Astrocyte of the cerebellum (primary cell): ENCODE data around the gene SFI1.
A peak's percentile ranks its signal among the peaks of the same experiment; 100 is the strongest.
"Not testable (repeated sequence)": the region's sequence is repeated elsewhere in the genome, so short reads cannot be mapped to it uniquely, and the experiment has no call there.

Experiments used
- DNase-seq: peaks from one replicate; pipeline ENCODE4 v3.0.0-alpha.2; 2011; ENCODE audit warnings: low read depth
- H3K4me3 ChIP-seq: 2 replicates; pipeline ENCODE4 v1.5.1; 2011; ENCODE audit warnings: mild to moderate bottlenecking, low read depth, low read length, moderate library complexity
- in situ Hi-C: cut with HindIII; loops from 2 replicates; pipeline ENCODE4 v1.10.0; 2017; ENCODE audit warnings: low sequenced_read_pairs
- TF ChIP-seq, protein P1 (sequence below): IDR thresholded peaks from 2 replicates; pipeline ENCODE4 v1.5.1; 2012; ENCODE audit warnings: low read length, low read depth, moderate library complexity, mild to moderate bottlenecking; ENCODE audit errors: missing control alignments

The SFI1 gene

DNA sequence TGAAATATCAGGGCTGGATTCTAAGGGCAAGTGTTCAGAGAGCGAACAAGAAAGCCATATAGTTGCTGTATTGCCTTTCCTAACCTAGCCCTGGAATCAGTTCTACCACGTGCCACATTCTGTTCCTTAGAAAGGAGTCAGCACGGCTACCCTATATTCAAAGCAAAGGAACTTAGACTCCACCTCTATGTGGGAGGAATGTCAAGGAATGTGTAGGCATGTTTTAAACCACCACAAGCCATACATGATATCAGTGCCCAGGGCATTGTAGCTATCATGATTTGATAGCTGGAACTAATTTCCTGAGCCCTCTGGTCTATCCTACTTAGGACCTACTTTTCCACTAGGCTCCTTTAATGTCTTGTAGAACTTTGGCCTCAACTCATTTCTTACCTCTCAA is 4.2 kb upstream of the SFI1 start:
- in situ Hi-C loops = no loop called here
- no peak for DNase-seq
- H3K4me3 ChIP-seq = no peak overlapping the region
- TF ChIP-seq, protein P1, sequence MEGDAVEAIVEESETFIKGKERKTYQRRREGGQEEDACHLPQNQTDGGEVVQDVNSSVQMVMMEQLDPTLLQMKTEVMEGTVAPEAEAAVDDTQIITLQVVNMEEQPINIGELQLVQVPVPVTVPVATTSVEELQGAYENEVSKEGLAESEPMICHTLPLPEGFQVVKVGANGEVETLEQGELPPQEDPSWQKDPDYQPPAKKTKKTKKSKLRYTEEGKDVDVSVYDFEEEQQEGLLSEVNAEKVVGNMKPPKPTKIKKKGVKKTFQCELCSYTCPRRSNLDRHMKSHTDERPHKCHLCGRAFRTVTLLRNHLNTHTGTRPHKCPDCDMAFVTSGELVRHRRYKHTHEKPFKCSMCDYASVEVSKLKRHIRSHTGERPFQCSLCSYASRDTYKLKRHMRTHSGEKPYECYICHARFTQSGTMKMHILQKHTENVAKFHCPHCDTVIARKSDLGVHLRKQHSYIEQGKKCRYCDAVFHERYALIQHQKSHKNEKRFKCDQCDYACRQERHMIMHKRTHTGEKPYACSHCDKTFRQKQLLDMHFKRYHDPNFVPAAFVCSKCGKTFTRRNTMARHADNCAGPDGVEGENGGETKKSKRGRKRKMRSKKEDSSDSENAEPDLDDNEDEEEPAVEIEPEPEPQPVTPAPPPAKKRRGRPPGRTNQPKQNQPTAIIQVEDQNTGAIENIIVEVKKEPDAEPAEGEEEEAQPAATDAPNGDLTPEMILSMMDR = no peak

DNA sequence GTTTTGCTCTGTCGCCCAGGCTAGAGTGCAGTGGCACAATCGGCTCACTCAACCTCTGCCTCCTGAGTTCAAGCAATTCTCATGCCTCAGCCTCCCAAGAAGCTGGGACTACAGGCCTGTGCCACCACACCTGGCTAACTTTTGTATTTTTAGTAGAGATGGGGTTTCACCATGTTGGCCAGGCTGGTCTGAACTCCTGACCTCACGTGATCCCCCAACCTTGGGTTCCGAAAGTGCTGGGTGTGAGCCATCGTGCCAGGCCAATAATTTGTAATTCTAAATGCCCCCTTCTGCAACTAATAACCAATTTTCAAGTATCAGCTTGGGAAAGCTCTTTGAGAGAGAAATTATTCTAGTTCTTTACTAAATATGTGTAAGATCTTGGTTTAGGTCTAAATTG is 3.0 kb upstream of the SFI1 start:
- H3K4me3 ChIP-seq, DNase-seq, in situ Hi-C loops: not testable (repeated sequence)

DNA sequence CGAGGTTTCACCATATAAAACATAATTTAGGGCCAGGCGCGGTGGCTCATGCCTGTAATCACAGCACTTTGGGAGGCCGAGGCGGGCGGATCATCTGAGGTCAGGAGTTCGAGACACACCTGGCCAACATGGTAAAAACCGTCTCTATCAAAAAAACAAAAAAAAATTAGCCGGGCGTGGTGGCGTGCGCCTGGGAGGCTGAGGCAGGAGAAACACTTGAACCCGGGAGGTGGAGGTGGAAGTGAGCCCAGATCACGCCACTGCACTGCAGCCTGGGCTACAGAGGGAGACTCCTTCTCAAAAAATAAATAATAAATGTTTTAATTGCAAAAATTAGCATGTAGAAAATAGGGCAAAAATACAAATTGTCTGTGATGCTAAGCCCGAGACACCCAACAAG is 993 bp upstream of the SFI1 start:
- no peak for DNase-seq
- TF ChIP-seq, protein P1 = no peak
- H3K4me3 ChIP-seq = peak overlapping the region; percentile 57
- in situ Hi-C loops = no loop called here

DNA sequence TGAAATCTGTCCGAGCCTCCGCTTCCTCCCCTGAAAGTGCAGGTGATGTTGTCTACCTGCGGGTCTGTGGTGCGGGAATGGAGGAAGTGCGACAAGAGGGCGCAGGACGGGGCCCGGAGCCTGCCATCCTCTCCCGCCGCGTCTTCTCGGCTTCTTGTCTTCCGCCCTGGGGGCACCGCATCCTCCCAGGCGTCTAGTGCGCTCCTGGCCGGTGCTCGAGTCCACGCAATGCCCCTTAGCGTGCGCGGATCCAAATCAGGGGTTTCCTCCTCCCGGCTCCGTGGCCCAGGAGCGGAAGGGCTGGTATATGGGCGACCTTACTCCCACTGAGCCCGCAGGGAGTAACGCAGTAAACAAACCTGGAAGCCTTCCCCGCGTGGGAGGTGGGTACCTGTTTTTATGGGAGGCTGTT is 405 bp downstream of the SFI1 start:
- TF ChIP-seq, protein P1 = no peak
- H3K4me3 ChIP-seq = peak overlapping the region; percentile 57
- no peak for DNase-seq
- in situ Hi-C loops = no loop called here

DNA sequence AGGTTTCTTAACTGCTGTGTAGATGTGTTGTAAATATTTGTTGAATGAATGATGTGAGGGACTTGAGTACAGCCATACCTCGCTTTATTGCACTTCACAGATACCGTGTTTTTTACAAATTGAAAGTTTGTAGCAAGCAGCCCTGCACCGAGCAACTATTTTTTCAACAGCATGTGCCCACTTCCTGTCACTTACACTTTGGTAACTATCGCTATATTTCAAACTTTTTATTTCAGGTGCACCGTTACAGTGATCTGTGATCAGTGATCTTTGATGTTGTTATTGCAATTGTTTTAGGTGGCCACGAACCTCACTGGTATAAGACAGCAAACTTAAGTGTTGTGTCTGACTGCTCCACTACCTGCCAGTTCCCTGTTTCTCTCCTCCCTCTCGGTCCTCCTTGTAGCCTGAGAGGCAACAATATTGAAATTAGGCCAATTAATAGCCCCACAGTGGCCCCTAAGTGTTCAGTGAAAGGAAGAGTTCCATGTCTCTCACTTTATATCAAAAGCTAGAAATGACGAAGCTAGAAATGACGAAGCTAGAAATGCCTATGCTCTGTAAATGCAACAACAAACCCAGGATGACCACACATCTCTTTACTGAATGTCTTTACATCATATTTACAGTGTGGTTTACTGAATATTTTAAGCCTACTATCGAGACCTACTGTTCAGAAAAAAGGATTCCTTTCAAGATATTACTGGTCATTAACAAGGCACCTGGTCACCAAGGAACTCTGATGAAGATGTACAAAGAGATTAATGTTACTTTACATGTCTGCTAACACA is 1.0 kb downstream of the SFI1 start:
- peak overlapping the region; percentile 57 for H3K4me3 ChIP-seq
- TF ChIP-seq, protein P1 = no peak
- in situ Hi-C loops = no loop called here
- DNase-seq = no peak

DNA sequence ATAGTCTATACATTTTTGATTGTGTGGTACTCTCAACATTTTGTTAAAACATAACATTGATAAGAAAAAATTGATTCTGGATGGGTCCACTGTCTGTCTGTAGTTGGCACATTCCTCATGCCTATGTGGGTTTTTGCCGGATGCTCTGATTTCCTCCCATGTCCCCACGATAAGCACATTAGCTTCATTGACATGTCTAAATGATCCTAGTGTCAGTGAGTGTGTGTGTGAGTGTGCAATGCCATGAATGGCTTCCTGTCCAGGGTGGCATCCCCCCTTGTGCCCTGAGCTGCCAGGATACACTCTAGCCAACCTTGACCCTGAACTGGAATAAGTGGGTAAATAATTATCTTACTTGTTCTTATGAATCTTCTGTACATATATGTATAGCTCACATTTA is 5.4 kb downstream of the SFI1 start:
- no peak for DNase-seq
- in situ Hi-C loops = no loop called here
- TF ChIP-seq, protein P1 = no peak
- H3K4me3 ChIP-seq = no peak overlapping the region

DNA sequence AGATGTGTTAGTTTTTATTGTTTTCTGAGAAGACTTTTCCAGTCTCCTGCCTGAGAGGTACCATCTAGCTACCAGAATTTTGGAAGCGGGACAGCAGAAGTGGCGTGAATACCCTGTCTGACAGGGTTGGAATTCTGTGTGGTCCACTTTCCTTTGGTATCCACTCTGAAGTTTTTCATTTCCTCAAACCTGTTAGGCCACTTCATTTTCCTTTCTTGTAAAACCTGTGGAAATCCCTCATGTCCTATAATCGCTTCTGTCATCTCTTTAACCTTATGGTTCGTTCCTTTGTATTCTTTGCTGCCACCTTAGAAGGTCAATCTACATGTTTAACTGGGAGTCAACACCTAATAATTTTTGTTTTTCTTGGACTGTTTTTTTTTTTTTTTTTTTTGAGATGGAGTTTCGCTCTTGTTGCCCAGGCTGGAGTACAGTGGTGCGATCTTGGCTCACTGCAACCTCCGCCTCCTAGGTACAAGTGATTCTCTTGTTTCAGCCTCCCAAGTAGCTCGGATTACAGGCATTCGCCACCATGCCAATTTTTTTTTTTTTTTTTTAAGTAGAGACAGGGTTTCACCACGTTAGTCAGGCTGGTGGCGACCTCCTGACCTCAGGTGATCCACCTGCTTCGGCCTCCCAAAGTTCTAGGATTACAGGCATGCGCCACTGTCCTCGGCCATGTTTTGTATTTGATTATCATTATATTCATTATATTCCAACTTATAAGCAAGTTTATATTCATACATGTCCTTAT is 7.1 kb downstream of the SFI1 start:
- TF ChIP-seq, protein P1 = no peak
- DNase-seq = no peak
- H3K4me3 ChIP-seq = no peak overlapping the region
- in situ Hi-C loops = no loop called here
